HEK293T (cell line): Measurements from ENCODE around the gene EMC10.

Experiments used
- BHLHE40 ChIP-seq: fragments of 450-650 bp; IDR thresholded peaks from 2 replicates; pipeline ENCODE4 v1.6.1; 2016; ENCODE audit warnings: mild to moderate bottlenecking, moderate library complexity, borderline replicate concordance
- ELF4 ChIP-seq: fragments of 450-650 bp; IDR thresholded peaks from 2 replicates; pipeline ENCODE4 v1.6.1; 2017; ENCODE audit warnings: antibody characterized with exemption
- FOXA1 ChIP-seq: fragments of 450-650 bp; IDR thresholded peaks from 2 replicates; pipeline ENCODE4 v1.6.1; 2016; ENCODE audit warnings: mild to moderate bottlenecking
- FOXK2 ChIP-seq: fragments of 450-650 bp; IDR thresholded peaks from 2 replicates; pipeline ENCODE4 v1.6.1; 2016; ENCODE audit warnings: mild to moderate bottlenecking
- FOXM1 ChIP-seq: fragments of 450-650 bp; IDR thresholded peaks from 2 replicates; pipeline ENCODE4 v1.6.1; 2017; ENCODE audit warnings: mild to moderate bottlenecking, borderline replicate concordance
- LEF1 ChIP-seq: fragments of 450-650 bp; IDR thresholded peaks from 2 replicates; pipeline ENCODE4 v1.6.1; 2017; ENCODE audit warnings: mild to moderate bottlenecking, borderline replicate concordance
- PKNOX1 ChIP-seq: fragments of 450-650 bp; IDR thresholded peaks from 2 replicates; pipeline ENCODE4 v1.6.1; 2016
- SP1 ChIP-seq: fragments of 450-650 bp; IDR thresholded peaks from 2 replicates; pipeline ENCODE4 v1.6.1; 2017
- TARDBP ChIP-seq: fragments of 450-650 bp; IDR thresholded peaks from 2 replicates; pipeline ENCODE4 v1.6.1; 2016

- TF ChIP-seq SP1 (no peak), ELF4 (no peak), LEF1 (no peak), BHLHE40 (no peak), FOXA1 (no peak), FOXM1 (no peak), TARDBP (no peak), FOXK2 (no peak), PKNOX1 (peak; percentile 41; the same call in 1 of the 2 replicates)
These were observed 20.3 kb upstream of the EMC10 start for GRCh38 chr19:50455992-50456391.
